Transverse colon (tissue), 3 donors: Measurements from ENCODE around the gene GNPAT.

Source experiments
- CTCF ChIP-seq, 5 experiments: fragments of 200-600 bp in 3 of 5; fragments of 450-650 bp in 2 of 5; sonication (generic) in 3 of 5; IDR thresholded peaks; 1 replicate in 2 of 5; 2 replicates in 3 of 5; pipeline ENCODE4 v1.5.1; 2016 to 2017; ENCODE audit warnings: antibody characterized with exemption in 5 of 5, inconsistent platforms in 3 of 5, mild to moderate bottlenecking in 2 of 5, moderate library complexity in 1 of 5
- POLR2A ChIP-seq: fragments of 450-650 bp; IDR thresholded peaks from one replicate; pipeline ENCODE4 v1.6.1; 2016; ENCODE audit warnings: antibody characterized with exemption, mild to moderate bottlenecking, moderate library complexity

GRCh38 chr1:231193710-231194340 lies 47.2 kb upstream of the GNPAT start:
- no peak for TF ChIP-seq CTCF (IDR thresholded peaks at IDR 0.05)
- TF ChIP-seq POLR2A: no peak
